Activated CD8-positive, alpha-beta T cell treated with anti-CD3 and anti-CD28 coated beads for 36 hours (primary cell): ENCODE data around the gene ATP11C. TPM values are rescaled to one million over a fixed set of nuclear protein-coding genes. Genes with fewer than 3 reads are reported as not detected.
A peak's percentile ranks its signal among the peaks of the same experiment; 100 is the strongest.

Source experiments
- ATAC-seq: fragments of 200-7000 bp; cut with Tn5 transposase; one replicate; pipeline ENCODE4 v1.10.0; 2021; ENCODE audit warnings: mild to moderate bottlenecking, moderate library complexity
- CTCF ChIA-PET: fragments of 350-600 bp; sonication (Branson Sonifier 250); formaldehyde crosslinking; loops from one replicate; lab custom pipeline; 2021; ENCODE audit warnings: antibody characterized with exemption; lab: Charles Lee
- POLR2A ChIA-PET: fragments of 350-600 bp; sonication (Branson Sonifier 250); formaldehyde crosslinking; loops from one replicate; lab custom pipeline; 2021; ENCODE audit warnings: antibody characterized with exemption; lab: Charles Lee
- DNase-seq: peaks from one replicate; pipeline ENCODE4 v3.0.0-alpha.2; 2020
- H3K27ac Mint-ChIP-seq: one replicate; pipeline ENCODE4 v1.8.0; 2021; ENCODE audit warnings: mild to moderate bottlenecking, mixed read lengths
- H3K27me3 Mint-ChIP-seq: one replicate; pipeline ENCODE4 v1.8.0; 2021; ENCODE audit warnings: mixed read lengths
- H3K36me3 Mint-ChIP-seq: one replicate; pipeline ENCODE4 v1.8.0; 2021; ENCODE audit warnings: low read depth, mixed read lengths
- H3K4me1 Mint-ChIP-seq: one replicate; pipeline ENCODE4 v1.8.0; 2021; ENCODE audit warnings: low read depth, mixed read lengths
- H3K4me3 Mint-ChIP-seq: one replicate; pipeline ENCODE4 v1.8.0; 2021; ENCODE audit warnings: mild to moderate bottlenecking, moderate library complexity, mixed read lengths
- H3K9me3 Mint-ChIP-seq: one replicate; pipeline ENCODE4 v1.8.0; 2021; ENCODE audit warnings: mixed read lengths
- intact Hi-C: fragments of 100-400 bp; cut with micrococcal nuclease; formaldehyde crosslinking; loops from one replicate; pipeline ENCODE4 v1.10.0; 2022
- total RNA-seq, 2 experiments: library from RNA; stranded (reverse); gene quantifications; one replicate each; pipeline ENCODE4 v1.2.3, GENCODE V29; 2021
- TF ChIP-seq, protein P1 (sequence below): fragments of 200-600 bp; IDR thresholded peaks from one replicate; pipeline ENCODE4 v1.8.0; 2022; ENCODE audit warnings: antibody characterized with exemption, mild to moderate bottlenecking

The ATP11C gene
- total RNA-seq, 2 experiments from 2014 or later, result 19.3 to 27.0 TPM

DNA sequence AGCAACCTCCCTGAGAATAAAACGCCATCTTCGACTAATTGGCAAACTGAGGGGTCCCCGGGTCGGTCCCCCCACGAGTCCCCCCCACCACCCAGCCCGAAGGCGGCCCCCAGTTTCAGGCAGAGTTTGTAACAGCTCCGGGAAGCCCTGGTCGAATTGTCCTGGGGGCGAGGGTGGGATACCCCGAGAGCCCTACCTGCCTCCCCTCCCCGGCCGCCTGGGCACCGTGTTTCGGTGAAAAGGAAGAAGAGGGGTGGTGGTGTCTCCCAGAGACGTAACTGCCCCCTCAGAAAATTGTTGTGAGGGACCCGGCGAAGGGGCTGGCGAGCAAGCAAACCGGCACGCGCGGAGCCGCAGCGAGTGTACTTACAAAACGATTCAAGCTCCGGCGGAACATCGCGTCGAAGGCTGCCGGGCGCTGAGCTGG is 1.2 kb downstream of the ATP11C start:
- peaks cover 20% of the 10 kb centered on the region for H3K4me1 Mint-ChIP-seq
- POLR2A ChIA-PET, result interaction anchor here (0.6 to 1.0 kb wide), 3 partner anchors 74 to 257 kb away, joined by 3 to 4 read pairs (median 3); no protein-coding TSS in a partner anchor
- H3K4me3 Mint-ChIP-seq, result peak overlapping the region; percentile 76
- CTCF ChIA-PET, result no interaction called here
- TF ChIP-seq, protein P1, sequence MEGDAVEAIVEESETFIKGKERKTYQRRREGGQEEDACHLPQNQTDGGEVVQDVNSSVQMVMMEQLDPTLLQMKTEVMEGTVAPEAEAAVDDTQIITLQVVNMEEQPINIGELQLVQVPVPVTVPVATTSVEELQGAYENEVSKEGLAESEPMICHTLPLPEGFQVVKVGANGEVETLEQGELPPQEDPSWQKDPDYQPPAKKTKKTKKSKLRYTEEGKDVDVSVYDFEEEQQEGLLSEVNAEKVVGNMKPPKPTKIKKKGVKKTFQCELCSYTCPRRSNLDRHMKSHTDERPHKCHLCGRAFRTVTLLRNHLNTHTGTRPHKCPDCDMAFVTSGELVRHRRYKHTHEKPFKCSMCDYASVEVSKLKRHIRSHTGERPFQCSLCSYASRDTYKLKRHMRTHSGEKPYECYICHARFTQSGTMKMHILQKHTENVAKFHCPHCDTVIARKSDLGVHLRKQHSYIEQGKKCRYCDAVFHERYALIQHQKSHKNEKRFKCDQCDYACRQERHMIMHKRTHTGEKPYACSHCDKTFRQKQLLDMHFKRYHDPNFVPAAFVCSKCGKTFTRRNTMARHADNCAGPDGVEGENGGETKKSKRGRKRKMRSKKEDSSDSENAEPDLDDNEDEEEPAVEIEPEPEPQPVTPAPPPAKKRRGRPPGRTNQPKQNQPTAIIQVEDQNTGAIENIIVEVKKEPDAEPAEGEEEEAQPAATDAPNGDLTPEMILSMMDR, result no peak
- peaks cover 2% of the 10 kb centered on the region for H3K36me3 Mint-ChIP-seq
- ATAC-seq (no peak), DNase-seq (no peak)
- no peaks in the 10 kb centered on the region for H3K27me3 Mint-ChIP-seq
- no peaks in the 10 kb centered on the region for H3K9me3 Mint-ChIP-seq
- H3K27ac Mint-ChIP-seq, result peak overlapping the region; percentile 46
- intact Hi-C loops, result no loop called here

DNA sequence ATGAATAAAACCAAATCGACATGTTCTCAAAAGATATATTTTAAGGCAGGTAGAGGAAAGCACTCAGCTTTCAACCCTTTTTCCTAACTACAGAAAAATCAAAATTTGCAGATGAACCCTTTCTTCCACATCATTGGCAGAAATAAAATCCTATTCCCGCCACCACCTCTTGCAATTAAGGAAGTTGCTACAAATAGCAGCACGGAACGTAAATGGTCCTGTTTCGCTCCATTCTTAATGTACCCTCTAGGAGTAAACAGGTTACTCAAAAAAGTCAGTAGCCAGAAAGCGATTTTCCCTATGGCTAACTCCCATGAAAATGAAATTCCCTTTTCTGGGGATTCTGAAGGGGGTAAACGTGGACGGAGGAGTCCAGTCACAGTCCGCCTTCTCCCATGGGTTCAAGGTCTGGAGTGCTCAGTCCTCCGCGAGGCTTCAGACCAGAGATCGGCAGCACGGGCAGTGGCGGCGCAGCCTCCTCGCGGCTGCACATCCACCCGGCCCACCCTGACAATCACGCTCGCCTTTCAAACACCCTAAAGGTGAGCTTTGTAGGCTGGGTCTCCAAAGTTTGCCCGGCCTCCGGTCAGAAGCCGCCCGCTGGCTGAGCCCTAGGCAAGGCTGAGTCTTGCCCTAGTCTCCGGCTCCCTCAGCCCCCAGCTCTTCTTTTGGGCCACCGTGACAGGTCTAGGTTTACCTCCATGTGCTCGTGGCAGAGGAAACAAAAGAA is 1.8 kb downstream of the ATP11C start:
- ChIA-PET POLR2A (interaction anchor here (1.0 kb wide), 1 partner anchor 73 kb away, joined by 3 read pairs; no protein-coding TSS in a partner anchor), CTCF (no interaction called here)
- H3K27ac Mint-ChIP-seq, result peak overlapping the region; percentile 46
- H3K36me3 Mint-ChIP-seq, result peaks cover 2% of the 10 kb centered on the region
- no peak for ATAC-seq
- intact Hi-C loops, result no loop called here
- H3K9me3 Mint-ChIP-seq, result no peaks in the 10 kb centered on the region
- H3K4me1 Mint-ChIP-seq, result peaks cover 25% of the 10 kb centered on the region
- H3K4me3 Mint-ChIP-seq, result peak overlapping the region; percentile 76
- DNase-seq, result peak; percentile 20
- TF ChIP-seq, protein P1, result no peak
- H3K27me3 Mint-ChIP-seq, result no peaks in the 10 kb centered on the region

DNA sequence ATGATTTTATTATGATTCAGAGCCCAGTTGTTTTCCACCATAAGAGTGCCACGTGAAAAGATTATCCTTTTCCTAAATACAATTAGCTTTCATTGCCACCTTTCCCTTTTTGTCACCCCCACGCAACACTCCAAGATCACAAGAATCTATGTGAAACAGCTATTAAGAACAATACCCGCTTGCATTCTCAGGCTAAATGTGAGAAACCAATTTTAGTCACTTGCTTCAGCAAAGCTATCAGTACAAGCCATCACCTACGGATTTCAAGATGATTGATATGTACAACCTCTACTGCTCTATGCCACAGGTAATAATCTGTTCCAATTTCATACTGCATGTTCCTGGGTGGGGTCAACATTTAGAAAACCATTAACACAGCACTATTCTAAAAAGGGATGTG is 2.5 kb downstream of the ATP11C start:
- ChIA-PET CTCF (no interaction called here), POLR2A (no interaction called here)
- H3K4me1 Mint-ChIP-seq, result peaks cover 32% of the 10 kb centered on the region
- ATAC-seq, result no peak
- peak overlapping the region; percentile 76 for H3K4me3 Mint-ChIP-seq
- no peak for DNase-seq
- H3K9me3 Mint-ChIP-seq, result no peaks in the 10 kb centered on the region
- peaks cover 2% of the 10 kb centered on the region for H3K36me3 Mint-ChIP-seq
- no peaks in the 10 kb centered on the region for H3K27me3 Mint-ChIP-seq
- TF ChIP-seq, protein P1, result no peak
- peak overlapping the region; percentile 7 for H3K27ac Mint-ChIP-seq
- intact Hi-C loops, result no loop called here

DNA sequence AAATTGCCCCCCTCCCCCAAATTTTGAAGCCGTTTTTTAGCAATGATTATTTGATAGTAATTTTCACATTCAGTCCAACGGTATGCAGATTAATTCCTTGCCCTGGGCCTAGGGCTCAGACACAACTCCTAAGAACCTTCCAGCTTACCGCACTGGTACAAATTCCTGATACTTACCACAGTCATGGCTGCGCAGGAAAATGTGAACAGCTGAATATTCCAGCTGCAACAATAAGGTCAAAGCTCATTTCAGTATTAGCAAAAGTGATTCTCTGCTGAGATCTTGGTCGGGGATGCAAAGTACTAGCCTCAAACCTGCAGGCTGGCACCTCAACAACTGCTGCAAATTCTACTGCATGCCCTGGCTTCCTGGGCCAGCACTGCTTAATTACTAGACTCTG is 3.0 kb downstream of the ATP11C start:
- Mint-ChIP-seq H3K4me3 (peak overlapping the region; percentile 76), H3K36me3 (peaks cover 2% of the 10 kb centered on the region), H3K27me3 (no peaks in the 10 kb centered on the region), H3K9me3 (no peaks in the 10 kb centered on the region), H3K27ac (no peak overlapping the region), H3K4me1 (peaks cover 35% of the 10 kb centered on the region)
- CTCF ChIA-PET, result no interaction called here
- intact Hi-C loops, result no loop called here
- DNase-seq, result no peak
- ATAC-seq, result no peak
- TF ChIP-seq, protein P1, result no peak
- POLR2A ChIA-PET, result no interaction called here

DNA sequence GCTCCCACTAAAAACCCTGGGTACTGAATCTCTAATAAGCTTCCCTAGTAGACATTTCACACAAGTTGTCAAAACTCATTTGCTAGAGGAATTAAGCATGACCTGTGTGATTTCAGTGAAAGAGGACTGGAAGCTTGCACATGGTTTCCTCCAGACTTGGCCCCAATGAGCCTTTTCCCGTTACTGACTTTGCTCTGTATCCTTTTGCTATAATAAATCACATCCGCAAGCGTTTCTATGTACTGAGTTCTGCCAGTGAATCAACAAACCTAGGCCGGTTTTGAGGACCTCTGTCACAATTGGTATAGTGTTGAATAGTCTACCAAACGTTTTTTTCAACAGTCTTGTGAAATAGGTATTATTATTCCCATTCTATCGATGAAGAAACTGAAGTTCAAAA is 8.2 kb downstream of the ATP11C start:
- TF ChIP-seq, protein P1, result no peak
- no peak for ATAC-seq
- H3K9me3 Mint-ChIP-seq, result no peaks in the 10 kb centered on the region
- ChIA-PET POLR2A (interaction anchor here (1.0 kb wide), 1 partner anchor 12 kb away, joined by 3 read pairs; no protein-coding TSS in a partner anchor), CTCF (no interaction called here)
- H3K27ac Mint-ChIP-seq, result no peak overlapping the region
- no peak for DNase-seq
- intact Hi-C loops, result no loop called here
- H3K4me1 Mint-ChIP-seq, result peaks cover 42% of the 10 kb centered on the region
- no peaks in the 10 kb centered on the region for H3K27me3 Mint-ChIP-seq
- peaks cover 21% of the 10 kb centered on the region for H3K36me3 Mint-ChIP-seq
- no peak overlapping the region for H3K4me3 Mint-ChIP-seq
